ENCODE results near the gene RD3L. TPM values are rescaled to one million over a fixed set of nuclear protein-coding genes. Genes with fewer than 3 reads are reported as not detected.

Gene RD3L
- total and polyA plus RNA-seq, 2 experiments from 2014 or later, result not detected

GRCh38 chr14:103909531-103910261, 32.6 kb downstream of the RD3L start:
- Histone ChIP-seq H3K27ac (ENCODE audit: low read depth) (no peak overlapping the region), H3F3A (replicated peaks; ENCODE audit: low read depth) (0 out of 2 replicates have a peak, but pooled peaks cover 6% of the 10 kb centered on the region), H3K4me1 (ENCODE audit: insufficient read depth) (peaks cover 4% of the 10 kb centered on the region; the same call in 1 of the 2 replicates), H3K27me3 (ENCODE audit: insufficient read depth) (no peaks in the 10 kb centered on the region), H3K4me3 (peak overlapping the region; percentile 38), H3K9me2 (ENCODE audit: insufficient read depth) (no peaks in the 10 kb centered on the region), H4K20me1 (replicated peaks; ENCODE audit: insufficient read depth) (0 out of 2 replicates have a peak, but pooled peaks cover 4% of the 10 kb centered on the region), H3K36me3 (ENCODE audit: insufficient read depth) (peaks cover 13% of the 10 kb centered on the region), H3K79me2 (replicated peaks; ENCODE audit: insufficient read depth) (0 out of 2 replicates have a peak, but pooled peaks cover under 1% of the 10 kb centered on the region), H2AFZ (peak overlapping the region; percentile 57), H3K4me2 (peak overlapping the region; percentile 59)
- Mint-ChIP-seq H3K9me3 (no peaks in the 10 kb centered on the region), H3K4me1 (peaks cover 9% of the 10 kb centered on the region), H3K4me3 (peak overlapping the region; percentile 59), H3K27me3 (ENCODE audit: insufficient read depth, low read depth, poor library complexity) (peaks cover 6% of the 10 kb centered on the region), H3K27ac (no peak overlapping the region), H3K36me3 (ENCODE audit: low read depth) (peaks cover 21% of the 10 kb centered on the region; the same call in 2 of the 3 replicates)
- ATAC-seq, result no peak
- DNase-seq (ENCODE audit: low spot score), result no peak
- no peak for TF ChIP-seq EZH2 (IDR thresholded peaks at IDR 0.05; ENCODE audit: low read depth, unreplicated experiment)
- TF ChIP-seq NANOG (IDR thresholded peaks at IDR 0.05; ENCODE audit: borderline replicate concordance), result no peak
- TF ChIP-seq CREB1 (CRISPR knock-in tag; IDR thresholded peaks at IDR 0.05; ENCODE audit: low read depth), result no peak
- TF ChIP-seq ZNF462 (CRISPR knock-in tag; IDR thresholded peaks at IDR 0.05), result no peak
- TF ChIP-seq, protein P1, sequence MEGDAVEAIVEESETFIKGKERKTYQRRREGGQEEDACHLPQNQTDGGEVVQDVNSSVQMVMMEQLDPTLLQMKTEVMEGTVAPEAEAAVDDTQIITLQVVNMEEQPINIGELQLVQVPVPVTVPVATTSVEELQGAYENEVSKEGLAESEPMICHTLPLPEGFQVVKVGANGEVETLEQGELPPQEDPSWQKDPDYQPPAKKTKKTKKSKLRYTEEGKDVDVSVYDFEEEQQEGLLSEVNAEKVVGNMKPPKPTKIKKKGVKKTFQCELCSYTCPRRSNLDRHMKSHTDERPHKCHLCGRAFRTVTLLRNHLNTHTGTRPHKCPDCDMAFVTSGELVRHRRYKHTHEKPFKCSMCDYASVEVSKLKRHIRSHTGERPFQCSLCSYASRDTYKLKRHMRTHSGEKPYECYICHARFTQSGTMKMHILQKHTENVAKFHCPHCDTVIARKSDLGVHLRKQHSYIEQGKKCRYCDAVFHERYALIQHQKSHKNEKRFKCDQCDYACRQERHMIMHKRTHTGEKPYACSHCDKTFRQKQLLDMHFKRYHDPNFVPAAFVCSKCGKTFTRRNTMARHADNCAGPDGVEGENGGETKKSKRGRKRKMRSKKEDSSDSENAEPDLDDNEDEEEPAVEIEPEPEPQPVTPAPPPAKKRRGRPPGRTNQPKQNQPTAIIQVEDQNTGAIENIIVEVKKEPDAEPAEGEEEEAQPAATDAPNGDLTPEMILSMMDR (conservative IDR thresholded peaks at IDR 0.05; ENCODE audit: low read depth in 2 of 2), result no peak
- TF ChIP-seq JUNB (IDR thresholded peaks at IDR 0.05; ENCODE audit: unreplicated experiment), result no peak
- no peak for TF ChIP-seq ZNF114 (CRISPR knock-in tag; IDR thresholded peaks at IDR 0.05)
- no peak for TF ChIP-seq ETS1 (IDR thresholded peaks at IDR 0.05)
- TF ChIP-seq, protein P2, sequence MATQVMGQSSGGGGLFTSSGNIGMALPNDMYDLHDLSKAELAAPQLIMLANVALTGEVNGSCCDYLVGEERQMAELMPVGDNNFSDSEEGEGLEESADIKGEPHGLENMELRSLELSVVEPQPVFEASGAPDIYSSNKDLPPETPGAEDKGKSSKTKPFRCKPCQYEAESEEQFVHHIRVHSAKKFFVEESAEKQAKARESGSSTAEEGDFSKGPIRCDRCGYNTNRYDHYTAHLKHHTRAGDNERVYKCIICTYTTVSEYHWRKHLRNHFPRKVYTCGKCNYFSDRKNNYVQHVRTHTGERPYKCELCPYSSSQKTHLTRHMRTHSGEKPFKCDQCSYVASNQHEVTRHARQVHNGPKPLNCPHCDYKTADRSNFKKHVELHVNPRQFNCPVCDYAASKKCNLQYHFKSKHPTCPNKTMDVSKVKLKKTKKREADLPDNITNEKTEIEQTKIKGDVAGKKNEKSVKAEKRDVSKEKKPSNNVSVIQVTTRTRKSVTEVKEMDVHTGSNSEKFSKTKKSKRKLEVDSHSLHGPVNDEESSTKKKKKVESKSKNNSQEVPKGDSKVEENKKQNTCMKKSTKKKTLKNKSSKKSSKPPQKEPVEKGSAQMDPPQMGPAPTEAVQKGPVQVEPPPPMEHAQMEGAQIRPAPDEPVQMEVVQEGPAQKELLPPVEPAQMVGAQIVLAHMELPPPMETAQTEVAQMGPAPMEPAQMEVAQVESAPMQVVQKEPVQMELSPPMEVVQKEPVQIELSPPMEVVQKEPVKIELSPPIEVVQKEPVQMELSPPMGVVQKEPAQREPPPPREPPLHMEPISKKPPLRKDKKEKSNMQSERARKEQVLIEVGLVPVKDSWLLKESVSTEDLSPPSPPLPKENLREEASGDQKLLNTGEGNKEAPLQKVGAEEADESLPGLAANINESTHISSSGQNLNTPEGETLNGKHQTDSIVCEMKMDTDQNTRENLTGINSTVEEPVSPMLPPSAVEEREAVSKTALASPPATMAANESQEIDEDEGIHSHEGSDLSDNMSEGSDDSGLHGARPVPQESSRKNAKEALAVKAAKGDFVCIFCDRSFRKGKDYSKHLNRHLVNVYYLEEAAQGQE (IDR thresholded peaks at IDR 0.05; ENCODE audit: unreplicated experiment), result no peak
- no peak for TF ChIP-seq STAT1 (IDR thresholded peaks at IDR 0.05; ENCODE audit: unreplicated experiment)
- no peak for TF ChIP-seq EZH2phosphoT487 (IDR thresholded peaks at IDR 0.05; ENCODE audit: unreplicated experiment)

Measured in GM23338 (cell line).